ENCODE results near the gene FH.

GRCh38 chr1:241532864-241533263, 13.3 kb upstream of the FH start:
- TF ChIP-seq CTCF (IDR thresholded peaks at IDR 0.05) (no peak), POLR2A (IDR thresholded peaks at IDR 0.05) (no peak)
